ENCODE data around the gene EPHA7.

Gene EPHA7

GRCh38 chr6:93392797-93393196 lies 26.6 kb downstream of the EPHA7 start:
- no peak for DNase-seq

DNA sequence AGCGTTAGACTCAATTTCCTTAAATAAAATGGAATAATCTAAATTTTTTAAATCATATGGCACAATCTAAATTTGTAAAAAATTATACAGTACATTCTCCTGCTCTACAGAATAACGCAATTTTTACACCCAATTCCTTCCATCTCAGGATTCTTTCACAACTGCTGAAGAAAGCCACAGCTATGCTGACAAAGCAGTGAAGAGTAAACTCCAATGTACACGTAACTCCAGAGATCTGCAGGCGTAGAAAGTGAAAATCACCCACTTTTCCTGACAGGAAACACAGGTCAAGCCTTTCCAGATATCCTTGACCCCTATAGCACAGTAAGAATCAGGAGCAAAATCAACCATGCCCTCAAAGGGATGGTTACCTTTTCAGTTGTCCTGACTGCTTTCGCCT lies 27.4 kb downstream of the EPHA7 start:
- no peak for DNase-seq

DNA sequence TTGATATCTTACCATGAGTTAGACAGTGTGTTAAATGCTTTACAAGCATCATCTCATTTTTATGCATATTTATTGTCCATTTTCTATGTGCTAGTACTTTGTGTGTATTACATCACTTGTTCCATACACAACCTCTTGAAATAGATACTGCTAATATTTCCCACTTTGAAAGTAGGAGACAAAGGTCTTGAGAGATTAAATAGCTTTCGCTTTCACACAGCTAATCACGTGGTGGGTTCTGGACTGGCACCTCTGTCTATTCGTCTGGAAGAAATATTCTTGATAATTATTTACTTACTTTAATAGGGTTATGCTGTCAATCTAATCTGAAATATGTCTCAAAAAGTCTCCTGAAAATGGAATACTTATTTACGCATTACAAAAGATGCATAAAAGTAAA lies 30.2 kb downstream of the EPHA7 start:
- no peak for DNase-seq

- DNase-seq, result no peak
These were observed 31.3 kb downstream of the EPHA7 start for GRCh38 chr6:93388070-93388469.

GRCh38 chr6:93376026-93376540 lies 43.3 kb downstream of the EPHA7 start:
- DNase-seq, result no peak

DNA sequence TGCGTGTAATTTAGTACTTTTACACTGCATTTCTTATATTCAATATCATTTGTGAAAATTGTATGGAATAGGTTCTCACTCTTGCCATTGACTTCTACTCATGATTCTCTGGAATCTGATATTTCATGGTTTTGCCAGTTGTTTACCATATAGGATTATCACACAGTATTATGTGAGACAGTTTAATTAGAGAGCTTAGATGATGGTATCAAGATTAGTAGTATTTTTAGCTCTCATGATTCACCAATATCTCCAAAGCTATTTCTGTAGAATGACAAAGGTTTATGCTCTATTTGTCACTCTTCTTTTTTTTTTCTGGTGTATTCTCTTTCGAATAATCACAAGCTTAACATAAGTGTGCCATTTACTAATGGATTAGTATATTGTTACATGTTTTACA lies 45.9 kb downstream of the EPHA7 start:
- no peak for DNase-seq

GRCh38 chr6:93371756-93372155 lies 47.6 kb downstream of the EPHA7 start:
- no peak for DNase-seq

DNA sequence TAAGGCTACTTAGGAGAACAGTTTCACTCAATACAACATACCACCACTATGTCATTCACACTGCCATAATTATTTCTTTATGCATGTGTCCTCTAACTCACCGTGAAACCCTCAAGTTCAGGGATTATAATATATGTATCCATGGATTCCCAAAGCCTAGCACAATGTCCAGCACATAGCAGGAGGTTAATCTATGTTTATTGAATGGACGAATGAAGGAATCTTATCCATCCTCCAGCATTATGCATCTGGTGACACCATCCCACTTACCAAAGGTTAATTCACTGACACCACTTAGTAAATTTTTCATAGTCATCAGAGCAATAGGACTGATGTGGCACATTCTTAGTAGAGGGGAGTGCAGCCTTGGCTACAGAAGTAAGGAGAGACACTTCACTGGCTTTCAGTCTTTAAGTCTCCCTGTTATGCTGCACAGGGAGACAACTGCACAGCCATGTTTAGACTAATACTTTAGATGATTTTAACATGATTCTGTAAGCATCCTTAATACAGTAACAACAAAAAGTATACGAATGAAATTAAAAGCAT lies 49.7 kb downstream of the EPHA7 start:
- DNase-seq, result no peak

DNA sequence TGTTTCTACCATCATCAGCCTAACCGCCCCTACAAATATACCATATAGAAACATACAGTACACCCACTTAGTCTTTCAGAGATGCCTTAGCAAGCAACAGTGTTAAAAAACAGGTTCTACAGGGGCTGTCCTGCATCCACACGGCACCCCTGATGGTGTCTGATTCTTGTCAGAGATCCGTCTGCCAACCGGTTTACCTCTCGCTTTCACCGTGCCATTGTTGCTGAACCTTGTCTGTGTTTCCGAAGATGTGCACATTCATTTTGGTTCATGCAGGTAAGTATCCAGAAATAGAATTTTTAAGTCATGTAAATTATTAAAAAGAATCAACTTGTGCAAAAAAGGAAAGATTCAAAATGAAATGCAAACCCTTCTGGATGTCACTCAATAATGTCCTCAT lies 52.9 kb downstream of the EPHA7 start:
- DNase-seq, result no peak

DNA sequence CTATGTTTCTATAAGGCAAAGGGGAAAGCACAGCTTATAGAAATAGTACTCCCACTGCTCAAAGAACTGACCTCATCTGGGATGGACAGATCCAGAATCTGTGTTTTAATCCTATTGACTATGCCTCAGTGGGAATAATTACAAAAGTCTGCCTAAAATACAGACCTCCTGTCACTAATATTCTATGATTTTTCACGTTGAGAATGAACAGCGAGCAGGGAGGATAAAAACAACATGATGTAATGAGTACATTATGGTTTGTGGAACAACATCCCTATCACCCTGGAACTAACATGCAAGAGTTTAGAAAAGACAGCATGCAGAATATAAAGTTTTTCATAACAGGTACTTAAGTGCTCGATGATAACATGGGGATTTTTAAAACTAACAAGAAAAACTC lies 53.9 kb downstream of the EPHA7 start:
- DNase-seq, result no peak

DNA sequence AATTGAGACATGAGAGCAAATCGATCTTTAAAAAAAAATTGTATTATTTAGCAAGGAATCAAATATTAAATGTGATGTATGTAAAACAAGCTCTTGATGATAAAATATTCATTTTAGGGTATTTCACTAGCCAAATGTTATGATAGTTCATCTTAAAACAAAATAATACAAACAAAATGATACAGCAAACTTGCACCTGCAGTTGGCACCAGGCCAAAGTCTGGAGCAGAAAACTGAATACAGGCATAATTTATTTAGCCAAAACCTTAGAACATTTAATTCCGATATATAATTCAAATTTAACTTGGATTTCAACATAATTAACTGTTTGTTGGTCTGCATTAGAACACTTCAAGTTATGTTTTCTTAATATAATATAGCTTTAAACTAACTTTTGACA lies 60.9 kb downstream of the EPHA7 start:
- no peak for DNase-seq

DNA sequence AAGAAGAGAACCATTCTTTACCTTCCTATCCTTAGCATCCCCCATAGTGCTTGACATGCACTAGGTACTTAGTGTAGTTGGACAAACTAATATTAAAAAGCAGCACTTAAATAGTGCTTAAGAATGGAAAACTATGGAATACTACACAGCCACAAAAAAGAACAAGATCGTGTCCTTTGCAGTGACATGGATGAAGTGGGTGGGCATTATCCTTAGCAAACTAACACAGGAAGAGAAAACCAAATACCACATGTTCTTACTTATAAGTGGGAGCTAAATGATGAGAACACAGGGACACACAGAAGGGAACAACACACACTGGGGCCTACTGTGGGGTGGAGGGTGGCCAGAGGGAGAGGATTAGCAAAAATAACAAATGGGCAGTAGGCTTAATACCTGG lies 66.8 kb downstream of the EPHA7 start:
- DNase-seq, result no peak

DNA sequence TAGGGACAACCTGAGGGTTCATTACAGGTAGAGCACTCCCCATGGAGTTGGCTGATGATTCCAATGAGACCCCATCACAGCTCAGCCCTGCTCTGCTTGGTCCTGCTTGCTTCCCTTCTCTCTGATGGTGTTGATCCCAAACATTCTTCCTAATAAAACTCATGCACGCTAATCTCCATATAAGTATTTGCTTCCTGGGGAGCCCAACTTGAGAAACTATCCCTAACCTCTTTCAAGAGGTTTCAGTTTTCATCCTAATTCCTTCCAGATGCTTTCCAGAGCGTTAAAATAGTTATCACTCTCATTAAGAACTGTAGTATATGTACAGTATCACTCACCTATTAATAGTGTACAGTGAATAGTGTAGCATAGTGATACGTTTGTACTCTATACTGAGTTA lies 68.1 kb downstream of the EPHA7 start:
- DNase-seq, result no peak

GRCh38 chr6:93350774-93351173 lies 68.6 kb downstream of the EPHA7 start:
- no peak for DNase-seq

GRCh38 chr6:93344333-93344835 lies 75.0 kb downstream of the EPHA7 start:
- no peak for DNase-seq

DNA sequence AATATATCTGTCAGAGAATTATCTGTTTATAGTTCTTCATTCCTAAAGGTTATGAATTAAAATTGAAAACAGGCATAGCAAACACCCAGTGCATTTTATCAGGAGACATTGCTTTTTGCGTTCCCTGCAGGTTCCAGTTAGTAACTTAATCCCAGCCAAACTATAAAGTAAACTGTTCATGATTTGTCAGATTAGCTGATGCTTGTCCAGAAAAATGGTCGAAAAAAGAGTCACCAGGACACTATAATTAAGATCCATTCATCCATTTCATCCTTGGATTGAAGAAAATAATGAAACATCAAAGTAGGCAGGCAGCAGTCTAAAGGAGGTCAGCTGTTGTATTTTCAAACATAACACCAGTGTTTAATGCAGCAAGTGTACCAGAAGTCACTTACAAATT lies 75.9 kb downstream of the EPHA7 start:
- DNase-seq, result no peak

DNA sequence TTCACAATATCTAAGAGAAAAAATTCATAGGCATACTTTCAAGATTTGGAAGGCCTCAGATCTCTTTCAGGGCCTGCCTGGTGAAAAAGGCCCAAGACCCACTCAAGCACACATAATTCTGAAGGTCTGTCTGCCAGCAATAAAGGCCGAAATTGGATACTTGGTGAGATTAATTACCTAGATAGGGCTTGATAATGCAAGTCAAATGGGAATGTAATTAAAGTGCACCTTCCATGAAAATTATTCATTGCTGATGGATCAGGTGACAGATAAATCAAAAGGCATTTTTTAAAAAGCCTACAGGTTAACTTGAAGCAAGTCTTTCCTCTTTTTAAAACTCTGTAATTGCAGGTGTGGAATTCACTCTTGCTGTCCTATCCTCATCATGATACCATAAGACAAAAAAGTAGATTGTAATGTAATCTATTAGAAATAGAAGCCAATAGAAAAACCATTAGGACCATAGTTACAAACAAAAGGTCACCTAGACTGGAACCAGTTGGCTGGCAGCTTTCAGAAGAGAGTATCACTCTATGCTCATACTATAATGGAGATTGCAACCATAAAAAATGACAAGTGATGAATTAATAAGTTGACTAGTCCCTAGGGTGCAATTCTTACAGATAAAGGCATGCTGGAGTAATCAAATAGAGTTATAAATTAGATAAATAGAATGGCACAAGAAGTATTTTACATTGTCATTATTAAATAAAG lies 77.3 kb downstream of the EPHA7 start:
- no peak for DNase-seq

DNA sequence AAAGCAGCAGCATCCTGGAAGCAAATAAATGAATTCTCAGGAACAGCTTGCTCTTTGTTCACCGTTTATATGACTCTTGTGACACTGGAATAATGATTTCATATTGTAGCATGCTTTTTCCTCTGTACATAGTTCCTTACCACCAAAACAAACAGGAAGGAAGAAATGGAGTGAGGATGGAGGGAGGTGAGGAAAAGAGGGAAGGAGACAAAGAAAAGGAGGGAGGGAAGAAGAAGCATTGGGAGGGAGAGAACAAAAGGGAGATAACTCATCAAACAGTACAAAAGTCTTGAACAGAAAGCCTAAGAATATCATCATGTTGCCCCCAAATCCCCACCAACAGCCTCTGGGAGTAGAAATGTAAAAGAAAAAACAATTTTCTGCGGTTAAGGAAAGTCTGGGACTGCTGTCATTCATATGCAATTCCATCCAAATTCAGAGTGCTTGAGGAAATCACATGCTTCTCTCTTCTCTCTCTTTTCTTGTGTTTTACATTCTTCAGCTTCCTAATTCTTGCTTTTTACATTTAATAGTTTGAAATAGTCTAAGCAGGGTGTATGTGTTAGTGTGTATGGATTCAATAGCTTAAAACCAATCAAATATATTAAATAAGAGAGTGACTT lies 81.5 kb downstream of the EPHA7 start:
- no peak for DNase-seq

GRCh38 chr6:93337014-93337413 lies 82.3 kb downstream of the EPHA7 start:
- no peak for DNase-seq

DNA sequence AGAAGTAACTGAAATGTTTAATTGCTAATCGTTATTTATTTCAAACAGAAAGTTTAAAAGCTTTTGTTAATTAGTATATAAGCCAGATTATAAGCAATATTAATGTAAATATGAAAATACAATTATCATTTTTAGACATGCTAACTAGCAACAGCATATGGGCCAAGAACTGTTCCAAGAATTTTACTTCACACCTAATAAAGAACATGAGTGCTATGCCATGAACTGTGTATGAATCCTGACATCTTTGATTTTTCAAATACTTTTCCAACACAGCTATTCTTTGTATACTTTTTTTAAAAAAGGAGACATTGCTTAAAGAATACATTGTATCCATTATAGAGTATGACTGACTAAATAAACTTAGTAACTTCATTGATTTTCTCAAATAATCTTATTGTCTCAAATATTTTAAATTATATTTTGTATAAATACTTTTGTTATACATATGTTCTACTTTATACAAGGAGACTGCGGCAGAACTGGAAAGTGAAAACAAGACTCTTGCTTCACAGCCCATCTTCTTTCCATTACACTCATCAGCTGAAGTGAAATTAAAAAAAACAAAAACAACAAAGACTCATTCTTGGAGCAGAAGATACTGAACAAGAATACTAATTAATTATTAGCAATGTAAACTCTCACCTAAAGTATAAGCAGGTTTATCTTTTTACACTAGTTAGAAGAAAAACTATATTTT lies 89.9 kb downstream of the EPHA7 start:
- DNase-seq, result no peak

DNA sequence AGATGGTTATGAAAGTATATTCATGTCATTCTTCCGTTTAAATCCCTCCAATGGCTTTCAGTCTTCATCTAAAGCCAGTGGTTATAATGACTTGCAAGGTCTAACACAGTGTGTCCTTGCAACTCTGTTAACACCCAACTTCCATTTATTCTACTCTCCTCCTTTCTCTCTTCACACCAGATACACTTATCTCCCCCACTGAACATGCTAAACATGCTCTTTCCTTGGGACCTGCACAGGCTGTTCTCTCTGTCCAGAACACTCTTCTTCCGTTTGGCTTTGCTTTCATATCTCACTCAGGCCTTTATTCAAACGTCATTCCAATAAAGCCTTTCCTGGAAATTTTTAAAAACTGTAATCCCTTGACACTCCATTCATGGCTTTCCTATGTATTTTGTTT lies 91.5 kb downstream of the EPHA7 start:
- no peak for DNase-seq

GRCh38 chr6:93325761-93326160 lies 93.6 kb downstream of the EPHA7 start:
- no peak for DNase-seq

DNA sequence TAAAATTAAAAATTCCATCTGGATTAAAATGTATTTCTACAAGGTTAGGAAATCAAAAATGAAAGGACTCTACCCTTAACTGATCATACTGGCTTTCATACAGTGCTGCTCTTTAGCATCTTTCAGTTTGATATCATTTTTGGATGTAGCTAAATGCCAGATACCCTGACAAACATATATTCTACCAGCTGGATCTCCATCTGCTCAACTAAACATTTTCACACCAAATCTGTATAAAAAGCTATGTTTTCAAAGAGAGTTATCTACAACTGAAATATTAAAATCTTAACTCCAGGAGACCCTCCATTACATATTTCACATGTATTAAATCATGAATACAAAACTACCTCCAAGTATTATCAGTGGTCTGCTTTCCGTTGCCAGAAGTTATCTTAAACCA lies 95.7 kb downstream of the EPHA7 start:
- DNase-seq, result no peak

GRCh38 chr6:93322651-93323050 lies 96.7 kb downstream of the EPHA7 start:
- no peak for DNase-seq
